Measurements from ENCODE around the gene TCEAL8.

GRCh38 chrX:103214870-103215424, 40.0 kb downstream of the TCEAL8 start, which contains the start of gene BEX4:
- TF ChIP-seq TCF7L2 (IDR thresholded peaks at IDR 0.05; ENCODE audit: borderline replicate concordance, extremely low read depth, insufficient read depth, insufficient read length), result no peak
- no peak for TF ChIP-seq SRF (IDR thresholded peaks at IDR 0.05; ENCODE audit: low read depth)
- TF ChIP-seq ZFX (IDR thresholded peaks at IDR 0.05), result no peak
- TF ChIP-seq ZBTB33 (IDR thresholded peaks at IDR 0.05; ENCODE audit: extremely low read depth, insufficient replicate concordance, low read length), result no peak

Measured in HCT116 (cell line).